ENCODE measurements around the gene GASK1B. TPM values are rescaled to one million over a fixed set of nuclear protein-coding genes. Genes with fewer than 3 reads are reported as not detected.

The GASK1B gene
- total and polyA plus RNA-seq, 2 of the 13 experiments (the other 11 are each of a cell fraction or from before 2014, with no cell fraction given) = 29.1 to 40.4 TPM

DNA sequence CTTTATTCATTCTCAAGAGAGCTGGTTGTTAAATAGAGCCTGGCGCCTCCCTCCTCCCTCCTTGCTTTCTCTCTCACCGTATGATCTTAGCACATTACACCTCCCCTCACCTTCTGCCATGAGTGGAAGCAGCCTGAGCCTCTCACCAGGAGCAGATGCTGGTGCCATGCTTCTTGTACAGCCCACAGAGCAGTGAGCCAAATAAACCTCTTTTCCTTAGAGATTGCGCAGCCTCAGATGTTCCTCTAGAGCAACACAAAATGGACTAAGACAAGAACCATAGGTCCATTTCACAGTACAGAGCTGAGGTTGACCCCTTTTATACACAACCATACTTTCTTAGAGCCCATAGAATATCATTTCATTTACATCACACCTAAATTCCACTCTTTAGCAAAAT lies 27.4 kb upstream of the GASK1B start:
- H3K27ac ChIP-seq (ENCODE audit: extremely low read length, insufficient read depth, low read length) = no peak overlapping the region
- no peaks in the 10 kb centered on the region for H4K20me1 ChIP-seq (ENCODE audit: insufficient read depth, low read length)
- FAIRE-seq (no peak), ATAC-seq (no peak), DNase-seq (ENCODE audit: low spot score) (no peak)
- in situ Hi-C loops (cut with HindIII; ENCODE audit: extremely low pct_ligation_motif_present, low pct_unique_long_range_greater_than_20kb) (no loop called here), intact Hi-C loops (cut with micrococcal nuclease; ENCODE audit: unreplicated experiment) (no loop called here)
- CTCF ChIA-PET (ENCODE audit: low intra/inter-chr PET ratio, low total read pairs) = no interaction called here
- no peak for TF ChIP-seq LRRFIP1 (CRISPR knock-in tag; conservative IDR thresholded peaks at IDR 0.05)
- TF ChIP-seq IRF1 (CRISPR knock-in tag; IDR thresholded peaks at IDR 0.05; ENCODE audit: low read depth) = no peak
- no peak for TF ChIP-seq MIER2 (CRISPR knock-in tag; IDR thresholded peaks at IDR 0.05)
- TF ChIP-seq ZNF614 (CRISPR knock-in tag; IDR thresholded peaks at IDR 0.05; ENCODE audit: borderline replicate concordance) = no peak
- TF ChIP-seq ZNF589 (CRISPR knock-in tag; conservative IDR thresholded peaks at IDR 0.05) = no peak
- TF ChIP-seq, protein P1, sequence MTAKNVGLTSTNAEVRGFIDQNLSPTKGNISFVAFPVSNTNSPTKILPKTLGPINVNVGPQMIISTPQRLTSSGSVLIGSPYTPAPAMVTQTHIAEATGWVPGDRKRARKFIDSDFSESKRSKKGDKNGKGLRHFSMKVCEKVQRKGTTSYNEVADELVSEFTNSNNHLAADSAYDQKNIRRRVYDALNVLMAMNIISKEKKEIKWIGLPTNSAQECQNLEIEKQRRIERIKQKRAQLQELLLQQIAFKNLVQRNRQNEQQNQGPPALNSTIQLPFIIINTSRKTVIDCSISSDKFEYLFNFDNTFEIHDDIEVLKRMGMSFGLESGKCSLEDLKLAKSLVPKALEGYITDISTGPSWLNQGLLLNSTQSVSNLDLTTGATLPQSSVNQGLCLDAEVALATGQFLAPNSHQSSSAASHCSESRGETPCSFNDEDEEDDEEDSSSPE (CRISPR knock-in tag; IDR thresholded peaks at IDR 0.05) = no peak
- H3K36me3 ChIP-seq (replicated peaks in 1 of 2; ENCODE audit: control insufficient read depth in 1 of 2, insufficient read depth in 2 of 2, low read length in 2 of 2) = peaks cover 4 to 9% of the 10 kb centered on the region in 2 experiments; a peak in 4 of 5 replicates
- no TSS peak for BruUV-seq (replicated peaks)
- no peak overlapping the region for H2AFZ ChIP-seq (ENCODE audit: low read length)
- H3K27me3 ChIP-seq (ENCODE audit: control insufficient read depth in 1 of 2, insufficient read depth in 2 of 2, low read length in 2 of 2) = no peaks in the 10 kb centered on the region
- H3K79me2 ChIP-seq (ENCODE audit: insufficient read depth, low read length) = no peaks in the 10 kb centered on the region
- no peak overlapping the region for H3K4me3 ChIP-seq (replicated peaks in 1 of 3; ENCODE audit: insufficient read depth in 1 of 3, low read depth in 2 of 3, low read length in 3 of 3)
- H3K9me3 ChIP-seq (ENCODE audit: low read length) = no peaks in the 10 kb centered on the region
- WGBS (ENCODE audit: low lambda C conversion rate) = 100% methylated on average over 3 of the region's 3 CpGs
- POLR2A ChIA-PET = no interaction called here
- no peak overlapping the region for H3K9ac ChIP-seq (ENCODE audit: insufficient read depth, low read depth, low read length)
- H3K4me1 ChIP-seq (ENCODE audit: insufficient read depth, low read length) = peaks cover 9% of the 10 kb centered on the region; the same call in 1 of the 2 replicates
- H3K4me2 ChIP-seq (ENCODE audit: low read depth, low read length) = no peak overlapping the region
